Fibroblast of the aortic adventitia (primary cell): Measurements from ENCODE around the gene WNK2. TPM values are rescaled to one million over a fixed set of nuclear protein-coding genes. Genes with fewer than 3 reads are reported as not detected.

ENCODE experiments used
- DNase-seq: peaks from one replicate; pipeline ENCODE4 v3.0.0-alpha.2; 2010; ENCODE audit warnings: low read depth
- H3K4me3 ChIP-seq: 2 replicates; pipeline ENCODE4 v1.5.1; 2011; ENCODE audit warnings: low read depth, mild to moderate bottlenecking, control low read depth, low read length, moderate library complexity
- CTCF ChIP-seq: IDR thresholded peaks from 2 replicates; pipeline ENCODE4 v1.5.1; 2011; ENCODE audit warnings: mild to moderate bottlenecking, low read length, control low read depth, inconsistent platforms; ENCODE audit not compliant: insufficient read depth
- total RNA-seq: library from RNA; depleted of rRNA; stranded (reverse); fragments of >200 nt; gene quantifications from 2 replicates; pipeline ENCODE4 v1.2.3, GENCODE V29; 2012; ENCODE audit warnings: low replicate concordance

Gene WNK2
- total RNA-seq, 1 donor, result not detected

- DNase-seq, result no peak
- no peak for TF ChIP-seq CTCF
- H3K4me3 ChIP-seq, result no peak overlapping the region
Observed at GRCh38 chr9:93255494-93255867, 71.5 kb downstream of the WNK2 start.

GRCh38 chr9:93255994-93256877 is 72.3 kb downstream of the WNK2 start:
- DNase-seq, result no peak
- TF ChIP-seq CTCF, result no peak
- H3K4me3 ChIP-seq, result no peak overlapping the region

- TF ChIP-seq CTCF, result no peak
- no peak for DNase-seq
- no peak overlapping the region for H3K4me3 ChIP-seq
Observed at GRCh38 chr9:93256878-93257807, 73.2 kb downstream of the WNK2 start.

GRCh38 chr9:93257808-93258331 is 73.9 kb downstream of the WNK2 start:
- DNase-seq, result no peak
- H3K4me3 ChIP-seq, result no peak overlapping the region
- no peak for TF ChIP-seq CTCF

GRCh38 chr9:93258419-93258817 is 74.5 kb downstream of the WNK2 start:
- DNase-seq, result no peak
- no peak overlapping the region for H3K4me3 ChIP-seq
- no peak for TF ChIP-seq CTCF

GRCh38 chr9:93258818-93259489 is 75.0 kb downstream of the WNK2 start:
- no peak for DNase-seq
- no peak for TF ChIP-seq CTCF
- H3K4me3 ChIP-seq, result no peak overlapping the region
